ENCODE data around the gene DUSP28.

The DUSP28 gene

DNA sequence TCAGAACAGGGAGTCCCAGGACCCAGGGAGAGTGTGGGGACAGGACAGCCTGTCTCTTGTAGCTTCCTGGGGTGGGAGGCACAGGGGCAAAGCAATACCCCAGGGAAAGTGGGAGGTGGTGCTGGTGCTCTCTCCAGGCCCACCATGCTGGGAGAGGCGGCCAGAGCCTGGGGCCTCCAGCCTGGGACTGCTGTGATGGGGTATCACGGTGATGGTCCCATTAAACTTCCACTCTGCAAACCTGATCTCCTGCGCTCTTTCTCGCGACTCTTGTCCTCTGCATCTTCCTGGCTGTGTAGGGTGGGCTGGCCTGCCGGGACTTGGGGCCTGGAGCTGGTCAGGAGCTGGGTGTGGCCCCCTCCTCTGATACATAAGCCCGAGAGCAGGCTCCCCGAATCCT lies 18.3 kb downstream of the DUSP28 start:
- in situ Hi-C loops (cut with HindIII; ENCODE audit: low sequenced_read_pairs) = no loop called here
- no peak for TF ChIP-seq CTCF (IDR thresholded peaks at IDR 0.05; ENCODE audit: low read depth, low read length, missing control alignments)
- no peak for DNase-seq (ENCODE audit: low read depth)
- H3K4me3 ChIP-seq (ENCODE audit: low read depth, low read length) = no peak overlapping the region

- no peak overlapping the region for H3K4me3 ChIP-seq (ENCODE audit: low read depth, low read length)
- no peak for DNase-seq (ENCODE audit: low read depth)
- TF ChIP-seq CTCF (IDR thresholded peaks at IDR 0.05; ENCODE audit: low read depth, low read length, missing control alignments) = no peak
- in situ Hi-C loops (cut with HindIII; ENCODE audit: low sequenced_read_pairs) = no loop called here
Measured at GRCh38 chr2:240579071-240579762, 19.1 kb downstream of the DUSP28 start.

DNA sequence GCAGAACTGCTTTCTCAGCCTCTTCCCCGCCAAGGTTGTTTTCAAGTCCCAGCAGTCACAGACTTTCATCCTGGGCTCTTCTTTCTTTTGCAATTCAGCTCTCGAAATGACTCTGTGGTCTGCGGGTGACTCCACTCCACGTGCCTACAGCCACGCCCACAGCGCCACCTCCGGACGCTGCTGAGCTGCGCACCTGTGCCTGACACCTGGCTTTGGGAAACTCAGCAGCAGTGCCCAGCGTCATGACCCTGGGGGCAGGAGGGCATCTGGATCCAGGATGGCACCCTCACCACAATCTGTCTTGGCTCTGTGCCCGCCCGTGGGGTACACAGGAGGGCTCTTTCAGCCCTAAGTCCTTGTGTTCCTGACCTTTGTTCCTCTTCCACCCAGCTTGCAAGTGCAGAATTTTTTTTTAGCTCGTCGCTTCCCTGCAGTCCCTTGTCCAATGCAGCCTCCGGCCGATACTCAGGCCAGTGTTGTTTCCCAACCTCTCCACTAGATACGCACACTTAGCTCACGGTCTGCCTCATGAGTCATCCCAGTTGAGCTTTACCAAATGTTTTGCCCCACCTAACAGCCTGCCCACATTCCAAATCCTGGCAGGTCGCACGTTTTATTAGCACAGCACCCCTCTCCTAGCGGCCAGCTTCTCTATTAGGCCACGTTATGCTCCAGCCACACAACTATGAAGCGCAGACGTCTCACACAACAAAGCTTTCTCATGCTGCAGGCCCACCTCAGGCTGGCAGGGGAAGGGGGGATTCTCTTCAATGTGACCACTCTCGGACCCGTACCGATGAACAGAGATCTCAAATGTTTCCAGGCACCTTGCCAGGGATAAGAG lies 19.8 kb downstream of the DUSP28 start:
- no peak for TF ChIP-seq CTCF (IDR thresholded peaks at IDR 0.05; ENCODE audit: low read depth, low read length, missing control alignments)
- no peak overlapping the region for H3K4me3 ChIP-seq (ENCODE audit: low read depth, low read length)
- no peak for DNase-seq (ENCODE audit: low read depth)
- in situ Hi-C loops (cut with HindIII; ENCODE audit: low sequenced_read_pairs) = no loop called here

GRCh38 chr2:240581811-240582210 lies 21.7 kb downstream of the DUSP28 start:
- no peak for TF ChIP-seq CTCF (IDR thresholded peaks at IDR 0.05; ENCODE audit: low read depth, low read length, missing control alignments)
- in situ Hi-C loops (cut with HindIII; ENCODE audit: low sequenced_read_pairs) = no loop called here
- no peak overlapping the region for H3K4me3 ChIP-seq (ENCODE audit: low read depth, low read length)
- no peak for DNase-seq (ENCODE audit: low read depth)

- DNase-seq (ENCODE audit: low read depth) = no peak
- in situ Hi-C loops (cut with HindIII; ENCODE audit: low sequenced_read_pairs) = no loop called here
- no peak for TF ChIP-seq CTCF (IDR thresholded peaks at IDR 0.05; ENCODE audit: low read depth, low read length, missing control alignments)
- H3K4me3 ChIP-seq (ENCODE audit: low read depth, low read length) = no peak overlapping the region
Measured at GRCh38 chr2:240582781-240583180, 22.6 kb downstream of the DUSP28 start.

DNA sequence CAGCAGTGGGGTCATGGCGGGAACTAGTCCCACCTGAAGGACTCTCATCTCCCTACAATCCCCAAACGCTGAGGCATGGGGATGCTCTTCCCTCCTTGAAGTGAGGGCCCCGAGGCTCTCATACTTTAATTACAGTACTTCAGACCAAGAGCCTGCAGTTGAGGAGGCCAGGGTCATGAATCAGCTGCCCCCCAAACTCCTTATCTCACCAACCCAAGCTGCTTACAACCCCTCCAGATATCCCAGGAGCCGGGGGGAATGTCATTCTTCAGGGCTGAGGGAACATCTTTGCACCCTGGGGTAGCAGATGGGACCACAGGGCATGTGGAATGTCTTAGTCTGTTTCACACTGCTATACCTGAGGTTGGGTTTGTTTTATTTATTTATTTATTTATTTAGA lies 23.6 kb downstream of the DUSP28 start:
- DNase-seq (ENCODE audit: low read depth) = no peak
- in situ Hi-C loops (cut with HindIII; ENCODE audit: low sequenced_read_pairs) = no loop called here
- TF ChIP-seq CTCF (IDR thresholded peaks at IDR 0.05; ENCODE audit: low read depth, low read length, missing control alignments) = no peak
- H3K4me3 ChIP-seq (ENCODE audit: low read depth, low read length) = no peak overlapping the region
